ENCODE data around the gene NHLH2. TPM values are rescaled to one million over a fixed set of nuclear protein-coding genes. Genes with fewer than 3 reads are reported as not detected.

Gene NHLH2
- total and polyA plus RNA-seq, 2 donors (not counting 1 experiment from before 2014, with no cell fraction given): not detected

GRCh38 chr1:115832651-115833050 is 8.3 kb downstream of the NHLH2 start:
- no peak for ATAC-seq (ENCODE audit: low read depth)
- peaks cover 70% of the 10 kb centered on the region for H3K27me3 Mint-ChIP-seq

GRCh38 chr1:115830963-115831362 is 10.0 kb downstream of the NHLH2 start:
- peaks cover 71% of the 10 kb centered on the region for H3K27me3 Mint-ChIP-seq
- no peaks in the 10 kb centered on the region for H4K20me1 ChIP-seq (ENCODE audit: control insufficient read depth, insufficient read depth, low read length, poor library complexity, severe bottlenecking)
- no peak overlapping the region for H3K4me2 ChIP-seq (replicated peaks; ENCODE audit: low read depth, low read length, poor library complexity, severe bottlenecking)
- H3K4me3 ChIP-seq (ENCODE audit: control extremely low read depth in 1 of 5, extremely low read depth in 1 of 5, insufficient read depth in 1 of 5, low read depth in 2 of 5, low read length in 4 of 5): no peak overlapping the region
- peaks cover 7% of the 10 kb centered on the region for H3K4me1 Mint-ChIP-seq
- CTCF ChIA-PET: no interaction called here
- H3K27ac Mint-ChIP-seq: no peak overlapping the region
- no peaks in the 10 kb centered on the region for H3K9me3 ChIP-seq (ENCODE audit: control extremely low read depth in 1 of 3, control insufficient read depth in 2 of 3, insufficient read depth in 1 of 3, low read length in 2 of 3)
- peaks cover 0 to 3% of the 10 kb centered on the region in 2 donors for H3K4me1 ChIP-seq (ENCODE audit: control insufficient read depth in 2 of 2, insufficient read depth in 2 of 2, low read length in 2 of 2)
- H3K27ac ChIP-seq (ENCODE audit: low read length in 2 of 2): no peak overlapping the region
- WGBS (ENCODE audit: insufficient coverage): no CpG with 5 or more reads among the region's 3 CpGs
- H3K79me2 ChIP-seq (ENCODE audit: control insufficient read depth, insufficient read depth, low read length): no peaks in the 10 kb centered on the region
- H3K27me3 ChIP-seq (replicated peaks in 1 of 4; ENCODE audit: control extremely low read depth in 1 of 4, control insufficient read depth in 3 of 4, insufficient read depth in 4 of 4, low read length in 3 of 4): peaks cover 0 to 38% (median 14%) of the 10 kb centered on the region in 4 experiments
- POLR2A ChIA-PET: no interaction called here
- H3K9ac ChIP-seq (ENCODE audit: low read length): no peak overlapping the region
- H3K4me3 Mint-ChIP-seq: no peak overlapping the region
- H3K36me3 ChIP-seq (replicated peaks in 1 of 2; ENCODE audit: control extremely low read depth in 1 of 2, control insufficient read depth in 1 of 2, extremely low read depth in 1 of 2, insufficient read depth in 2 of 2, low read length in 1 of 2): no peaks in the 10 kb centered on the region
- TF ChIP-seq CTCF (IDR thresholded peaks at IDR 0.05) (no peak), EZH2 (IDR thresholded peaks at IDR 0.05; ENCODE audit: borderline replicate concordance, insufficient read depth, low read depth, low read length, poor library complexity, severe bottlenecking) (no peak)
- intact Hi-C loops (cut with micrococcal nuclease): no loop called here
- no peak for ATAC-seq (ENCODE audit: low read depth)
- no peak overlapping the region for H2AFZ ChIP-seq (ENCODE audit: insufficient read depth, low read depth, low read length, poor library complexity, severe bottlenecking)
- H3K9me3 Mint-ChIP-seq (ENCODE audit: insufficient read depth): no peaks in the 10 kb centered on the region
- DNase-seq: no peak

More at GRCh38 chr1:115832651-115833050, 8.3 kb downstream of the NHLH2 start:
- TF ChIP-seq EZH2 (IDR thresholded peaks at IDR 0.05; ENCODE audit: borderline replicate concordance, insufficient read depth, low read depth, low read length, poor library complexity, severe bottlenecking): no peak
- no peak for TF ChIP-seq CTCF (IDR thresholded peaks at IDR 0.05)
- Histone ChIP-seq H3K9me3 (ENCODE audit: control extremely low read depth in 1 of 3, control insufficient read depth in 2 of 3, insufficient read depth in 1 of 3, low read length in 2 of 3) (no peaks in the 10 kb centered on the region), H3K4me2 (replicated peaks; ENCODE audit: low read depth, low read length, poor library complexity, severe bottlenecking) (no peak overlapping the region), H3K4me1 (ENCODE audit: control insufficient read depth in 2 of 2, insufficient read depth in 2 of 2, low read length in 2 of 2) (peaks cover 0 to 3% of the 10 kb centered on the region in 2 donors), H3K79me2 (ENCODE audit: control insufficient read depth, insufficient read depth, low read length) (no peaks in the 10 kb centered on the region), H3K36me3 (replicated peaks in 1 of 2; ENCODE audit: control extremely low read depth in 1 of 2, control insufficient read depth in 1 of 2, extremely low read depth in 1 of 2, insufficient read depth in 2 of 2, low read length in 1 of 2) (no peaks in the 10 kb centered on the region), H3K27me3 (replicated peaks in 1 of 4; ENCODE audit: control extremely low read depth in 1 of 4, control insufficient read depth in 3 of 4, insufficient read depth in 4 of 4, low read length in 3 of 4) (peaks cover 0 to 33% (median 9%) of the 10 kb centered on the region in 4 experiments), H4K20me1 (ENCODE audit: control insufficient read depth, insufficient read depth, low read length, poor library complexity, severe bottlenecking) (no peaks in the 10 kb centered on the region), H2AFZ (ENCODE audit: insufficient read depth, low read depth, low read length, poor library complexity, severe bottlenecking) (no peak overlapping the region), H3K27ac (ENCODE audit: low read length in 2 of 2) (no peak overlapping the region), H3K4me3 (ENCODE audit: control extremely low read depth in 1 of 5, extremely low read depth in 1 of 5, insufficient read depth in 1 of 5, low read depth in 2 of 5, low read length in 4 of 5) (no peak overlapping the region), H3K9ac (ENCODE audit: low read length) (no peak overlapping the region)
- DNase-seq: no peak
- Mint-ChIP-seq H3K4me3 (no peak overlapping the region), H3K9me3 (ENCODE audit: insufficient read depth) (no peaks in the 10 kb centered on the region), H3K4me1 (peaks cover 7% of the 10 kb centered on the region), H3K27ac (no peak overlapping the region)
- 68% methylated on average over 8 of the region's 8 CpGs for WGBS (ENCODE audit: insufficient coverage)
- CTCF ChIA-PET: no interaction called here
- POLR2A ChIA-PET: no interaction called here
- intact Hi-C loops (cut with micrococcal nuclease): no loop called here
